HepG2 (cell line): ENCODE data around the gene XPO5. TPM values are rescaled to one million over a fixed set of nuclear protein-coding genes. Genes with fewer than 3 reads are reported as not detected.

ENCODE experiments used
- ELF3 ChIP-seq: IDR thresholded peaks from 2 replicates; pipeline ENCODE4 v1.6.1; 2016; ENCODE audit warnings: missing genetic modification reagents, missing compliant biosample characterization
- EZH2 ChIP-seq: conservative IDR thresholded peaks from 2 replicates; pipeline ENCODE4 v1.6.1; 2012; ENCODE audit warnings: mild to moderate bottlenecking, low read depth, low read length, moderate library complexity
- FOXO1 ChIP-seq: sonication (generic); formaldehyde crosslinking; IDR thresholded peaks from 2 replicates; pipeline ENCODE4 v1.4.0; 2020; ENCODE audit warnings: missing genetic modification reagents
- KMT2B ChIP-seq: IDR thresholded peaks from 2 replicates; pipeline ENCODE4 v1.6.1; 2016; ENCODE audit warnings: missing genetic modification reagents, missing compliant biosample characterization
- RBM22 ChIP-seq: fragments of 200-400 bp; formaldehyde crosslinking; optimal IDR thresholded peaks from 2 replicates; pipeline ENCODE3; 2017; ENCODE audit warnings: mild to moderate bottlenecking, low read length, moderate library complexity
- RXRB ChIP-seq: IDR thresholded peaks from 2 replicates; pipeline ENCODE4 v1.6.1; 2016; ENCODE audit warnings: borderline replicate concordance, missing genetic modification reagents, missing compliant biosample characterization
- SAP130 ChIP-seq: IDR thresholded peaks from 2 replicates; pipeline ENCODE4 v1.6.1; 2016; ENCODE audit warnings: low read depth
- SMC3 ChIP-seq: IDR thresholded peaks from 2 replicates; pipeline ENCODE4 v1.6.1; 2011; ENCODE audit warnings: low read length, improper control_type of control experiment
- SNAI1 ChIP-seq: sonication (generic); formaldehyde crosslinking; IDR thresholded peaks from 2 replicates; pipeline ENCODE4 v1.5.0; 2020; ENCODE audit warnings: mild to moderate bottlenecking, missing genetic modification reagents, borderline replicate concordance
- SP2 ChIP-seq: sonication (generic); formaldehyde crosslinking; IDR thresholded peaks from 2 replicates; pipeline ENCODE4 v1.5.1; 2020; ENCODE audit warnings: mild to moderate bottlenecking, missing genetic modification reagents
- XBP1 ChIP-seq: sonication (generic); formaldehyde crosslinking; IDR thresholded peaks from 2 replicates; pipeline ENCODE4 v1.5.0; 2020; ENCODE audit warnings: missing genetic modification reagents
- ZFYVE20 ChIP-seq: sonication (generic); formaldehyde crosslinking; IDR thresholded peaks from 2 replicates; pipeline ENCODE4 v1.8.0; 2023; ENCODE audit warnings: low read depth, mild to moderate bottlenecking, moderate library complexity, missing genetic modification reagents, borderline replicate concordance
- ZNF282 ChIP-seq: fragments of 450-650 bp; IDR thresholded peaks from 2 replicates; pipeline ENCODE4 v1.6.1; 2018; ENCODE audit not compliant: partially characterized antibody
- ZNF543 ChIP-seq: sonication (generic); formaldehyde crosslinking; IDR thresholded peaks from 2 replicates; pipeline ENCODE4 v1.4.0; 2020; ENCODE audit warnings: mild to moderate bottlenecking, missing genetic modification reagents
- ZNF614 ChIP-seq: IDR thresholded peaks from 2 replicates; pipeline ENCODE4 v1.6.1; 2018; ENCODE audit warnings: missing biosample characterization, missing genetic modification reagents, inconsistent platforms, borderline replicate concordance
- ZNF780A ChIP-seq: sonication (generic); formaldehyde crosslinking; IDR thresholded peaks from 2 replicates; pipeline ENCODE4 v1.8.0; 2022; ENCODE audit warnings: mild to moderate bottlenecking, missing genetic modification reagents, moderate library complexity
- polyA plus RNA-seq, 8 experiments: library from polyadenylated mRNA; depleted of rRNA in 3 of 8; stranded (reverse) in 7 of 8; unstranded in 1 of 8; fragments of >200 nt; fragmentation: Illumina TruSeq in 4 of 8; extraction: Trizol in 4 of 8; gene quantifications; 2 replicates each; pipeline versions ENCODE4 v1.2.1 to v1.2.3, GENCODE V29; 2011 to 2016; ENCODE audit warnings: low read depth in 4 of 8, missing spikeins in 1 of 8, mixed read lengths in 1 of 8; ENCODE audit not compliant: insufficient read depth in 1 of 8
- total RNA-seq, 5 experiments: library from RNA; depleted of rRNA; stranded (reverse); fragments of >200 nt; fragmentation: Illumina TruSeq; extraction: Trizol; gene quantifications; 2 replicates each; pipeline ENCODE4 v1.2.3, GENCODE V29; 2016; ENCODE audit warnings: low read depth in 1 of 5
- TF ChIP-seq, protein P1 (sequence below): sonication (generic); formaldehyde crosslinking; IDR thresholded peaks from 2 replicates; pipeline ENCODE4 v1.5.0; 2020; ENCODE audit warnings: mild to moderate bottlenecking, missing genetic modification reagents
- TF ChIP-seq, protein P2 (sequence below): sonication (generic); formaldehyde crosslinking; IDR thresholded peaks from 2 replicates; pipeline ENCODE4 v1.5.1; 2020; ENCODE audit warnings: mild to moderate bottlenecking, missing genetic modification reagents, moderate library complexity
- TF ChIP-seq, protein P3 (sequence below): sonication (generic); formaldehyde crosslinking; IDR thresholded peaks from 2 replicates; pipeline ENCODE4 v1.4.0; 2020; ENCODE audit warnings: missing genetic modification reagents, mild to moderate bottlenecking, borderline replicate concordance
- TF ChIP-seq, protein P4 (sequence below): sonication (generic); formaldehyde crosslinking; IDR thresholded peaks from 2 replicates; pipeline ENCODE4 v1.5.1; 2020; ENCODE audit warnings: missing genetic modification reagents, mild to moderate bottlenecking, borderline replicate concordance

The XPO5 gene
- total and polyA plus RNA-seq, 2 of the 13 experiments (the other 11 are each of a cell fraction or from before 2014, with no cell fraction given) = 52.2 to 68.0 TPM

- TF ChIP-seq SAP130 (CRISPR knock-in tag) (peak; percentile 67), KMT2B (CRISPR knock-in tag) (no peak), ELF3 (CRISPR knock-in tag) (no peak), ZFYVE20 (no peak), SP2 (CRISPR knock-in tag) (no peak), RXRB (CRISPR knock-in tag) (peak; percentile 52; the same call in 1 of the 2 replicates), XBP1 (no peak), FOXO1 (CRISPR knock-in tag) (peak; percentile 34; the same call in 1 of the 2 replicates), EZH2 (no peak), RBM22 (no peak), ZNF282 (no peak), ZNF614 (CRISPR knock-in tag) (no peak), ZNF543 (no peak), SMC3 (no peak), SNAI1 (CRISPR knock-in tag) (no peak), ZNF780A (CRISPR knock-in tag) (no peak)
- TF ChIP-seq, protein P1, sequence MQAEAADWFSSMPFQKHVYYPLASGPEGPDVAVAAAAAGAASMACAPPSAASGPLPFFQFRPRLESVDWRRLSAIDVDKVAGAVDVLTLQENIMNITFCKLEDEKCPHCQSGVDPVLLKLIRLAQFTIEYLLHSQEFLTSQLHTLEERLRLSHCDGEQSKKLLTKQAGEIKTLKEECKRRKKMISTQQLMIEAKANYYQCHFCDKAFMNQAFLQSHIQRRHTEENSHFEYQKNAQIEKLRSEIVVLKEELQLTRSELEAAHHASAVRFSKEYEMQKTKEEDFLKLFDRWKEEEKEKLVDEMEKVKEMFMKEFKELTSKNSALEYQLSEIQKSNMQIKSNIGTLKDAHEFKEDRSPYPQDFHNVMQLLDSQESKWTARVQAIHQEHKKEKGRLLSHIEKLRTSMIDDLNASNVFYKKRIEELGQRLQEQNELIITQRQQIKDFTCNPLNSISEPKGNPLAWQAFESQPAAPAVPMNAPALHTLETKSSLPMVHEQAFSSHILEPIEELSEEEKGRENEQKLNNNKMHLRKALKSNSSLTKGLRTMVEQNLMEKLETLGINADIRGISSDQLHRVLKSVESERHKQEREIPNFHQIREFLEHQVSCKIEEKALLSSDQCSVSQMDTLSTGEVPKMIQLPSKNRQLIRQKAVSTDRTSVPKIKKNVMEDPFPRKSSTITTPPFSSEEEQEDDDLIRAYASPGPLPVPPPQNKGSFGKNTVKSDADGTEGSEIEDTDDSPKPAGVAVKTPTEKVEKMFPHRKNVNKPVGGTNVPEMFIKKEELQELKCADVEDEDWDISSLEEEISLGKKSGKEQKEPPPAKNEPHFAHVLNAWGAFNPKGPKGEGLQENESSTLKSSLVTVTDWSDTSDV (CRISPR knock-in tag) = no peak
- TF ChIP-seq, protein P2, sequence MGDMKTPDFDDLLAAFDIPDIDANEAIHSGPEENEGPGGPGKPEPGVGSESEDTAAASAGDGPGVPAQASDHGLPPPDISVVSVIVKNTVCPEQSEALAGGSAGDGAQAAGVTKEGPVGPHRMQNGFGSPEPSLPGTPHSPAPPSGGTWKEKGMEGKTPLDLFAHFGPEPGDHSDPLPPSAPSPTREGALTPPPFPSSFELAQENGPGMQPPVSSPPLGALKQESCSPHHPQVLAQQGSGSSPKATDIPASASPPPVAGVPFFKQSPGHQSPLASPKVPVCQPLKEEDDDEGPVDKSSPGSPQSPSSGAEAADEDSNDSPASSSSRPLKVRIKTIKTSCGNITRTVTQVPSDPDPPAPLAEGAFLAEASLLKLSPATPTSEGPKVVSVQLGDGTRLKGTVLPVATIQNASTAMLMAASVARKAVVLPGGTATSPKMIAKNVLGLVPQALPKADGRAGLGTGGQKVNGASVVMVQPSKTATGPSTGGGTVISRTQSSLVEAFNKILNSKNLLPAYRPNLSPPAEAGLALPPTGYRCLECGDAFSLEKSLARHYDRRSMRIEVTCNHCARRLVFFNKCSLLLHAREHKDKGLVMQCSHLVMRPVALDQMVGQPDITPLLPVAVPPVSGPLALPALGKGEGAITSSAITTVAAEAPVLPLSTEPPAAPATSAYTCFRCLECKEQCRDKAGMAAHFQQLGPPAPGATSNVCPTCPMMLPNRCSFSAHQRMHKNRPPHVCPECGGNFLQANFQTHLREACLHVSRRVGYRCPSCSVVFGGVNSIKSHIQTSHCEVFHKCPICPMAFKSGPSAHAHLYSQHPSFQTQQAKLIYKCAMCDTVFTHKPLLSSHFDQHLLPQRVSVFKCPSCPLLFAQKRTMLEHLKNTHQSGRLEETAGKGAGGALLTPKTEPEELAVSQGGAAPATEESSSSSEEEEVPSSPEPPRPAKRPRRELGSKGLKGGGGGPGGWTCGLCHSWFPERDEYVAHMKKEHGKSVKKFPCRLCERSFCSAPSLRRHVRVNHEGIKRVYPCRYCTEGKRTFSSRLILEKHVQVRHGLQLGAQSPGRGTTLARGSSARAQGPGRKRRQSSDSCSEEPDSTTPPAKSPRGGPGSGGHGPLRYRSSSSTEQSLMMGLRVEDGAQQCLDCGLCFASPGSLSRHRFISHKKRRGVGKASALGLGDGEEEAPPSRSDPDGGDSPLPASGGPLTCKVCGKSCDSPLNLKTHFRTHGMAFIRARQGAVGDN = peak; percentile 75
- TF ChIP-seq, protein P3, sequence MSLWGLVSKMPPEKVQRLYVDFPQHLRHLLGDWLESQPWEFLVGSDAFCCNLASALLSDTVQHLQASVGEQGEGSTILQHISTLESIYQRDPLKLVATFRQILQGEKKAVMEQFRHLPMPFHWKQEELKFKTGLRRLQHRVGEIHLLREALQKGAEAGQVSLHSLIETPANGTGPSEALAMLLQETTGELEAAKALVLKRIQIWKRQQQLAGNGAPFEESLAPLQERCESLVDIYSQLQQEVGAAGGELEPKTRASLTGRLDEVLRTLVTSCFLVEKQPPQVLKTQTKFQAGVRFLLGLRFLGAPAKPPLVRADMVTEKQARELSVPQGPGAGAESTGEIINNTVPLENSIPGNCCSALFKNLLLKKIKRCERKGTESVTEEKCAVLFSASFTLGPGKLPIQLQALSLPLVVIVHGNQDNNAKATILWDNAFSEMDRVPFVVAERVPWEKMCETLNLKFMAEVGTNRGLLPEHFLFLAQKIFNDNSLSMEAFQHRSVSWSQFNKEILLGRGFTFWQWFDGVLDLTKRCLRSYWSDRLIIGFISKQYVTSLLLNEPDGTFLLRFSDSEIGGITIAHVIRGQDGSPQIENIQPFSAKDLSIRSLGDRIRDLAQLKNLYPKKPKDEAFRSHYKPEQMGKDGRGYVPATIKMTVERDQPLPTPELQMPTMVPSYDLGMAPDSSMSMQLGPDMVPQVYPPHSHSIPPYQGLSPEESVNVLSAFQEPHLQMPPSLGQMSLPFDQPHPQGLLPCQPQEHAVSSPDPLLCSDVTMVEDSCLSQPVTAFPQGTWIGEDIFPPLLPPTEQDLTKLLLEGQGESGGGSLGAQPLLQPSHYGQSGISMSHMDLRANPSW (CRISPR knock-in tag) = 0 out of 2 replicates have a peak, but pooled peaks have one; percentile 33
- TF ChIP-seq, protein P4, sequence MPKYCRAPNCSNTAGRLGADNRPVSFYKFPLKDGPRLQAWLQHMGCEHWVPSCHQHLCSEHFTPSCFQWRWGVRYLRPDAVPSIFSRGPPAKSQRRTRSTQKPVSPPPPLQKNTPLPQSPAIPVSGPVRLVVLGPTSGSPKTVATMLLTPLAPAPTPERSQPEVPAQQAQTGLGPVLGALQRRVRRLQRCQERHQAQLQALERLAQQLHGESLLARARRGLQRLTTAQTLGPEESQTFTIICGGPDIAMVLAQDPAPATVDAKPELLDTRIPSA (CRISPR knock-in tag) = no peak
Measured at GRCh38 chr6:43499028-43499815, 76.6 kb downstream of the XPO5 start (continued).
